ENCODE data around the gene PIEZO1. TPM values are rescaled to one million over a fixed set of nuclear protein-coding genes. Genes with fewer than 3 reads are reported as not detected.

Gene PIEZO1
- total and polyA plus RNA-seq, 9 of the 15 experiments (the other 6 are each of a cell fraction or from before 2014, with no cell fraction given) = 3.6 to 432 (median 131) TPM

DNA sequence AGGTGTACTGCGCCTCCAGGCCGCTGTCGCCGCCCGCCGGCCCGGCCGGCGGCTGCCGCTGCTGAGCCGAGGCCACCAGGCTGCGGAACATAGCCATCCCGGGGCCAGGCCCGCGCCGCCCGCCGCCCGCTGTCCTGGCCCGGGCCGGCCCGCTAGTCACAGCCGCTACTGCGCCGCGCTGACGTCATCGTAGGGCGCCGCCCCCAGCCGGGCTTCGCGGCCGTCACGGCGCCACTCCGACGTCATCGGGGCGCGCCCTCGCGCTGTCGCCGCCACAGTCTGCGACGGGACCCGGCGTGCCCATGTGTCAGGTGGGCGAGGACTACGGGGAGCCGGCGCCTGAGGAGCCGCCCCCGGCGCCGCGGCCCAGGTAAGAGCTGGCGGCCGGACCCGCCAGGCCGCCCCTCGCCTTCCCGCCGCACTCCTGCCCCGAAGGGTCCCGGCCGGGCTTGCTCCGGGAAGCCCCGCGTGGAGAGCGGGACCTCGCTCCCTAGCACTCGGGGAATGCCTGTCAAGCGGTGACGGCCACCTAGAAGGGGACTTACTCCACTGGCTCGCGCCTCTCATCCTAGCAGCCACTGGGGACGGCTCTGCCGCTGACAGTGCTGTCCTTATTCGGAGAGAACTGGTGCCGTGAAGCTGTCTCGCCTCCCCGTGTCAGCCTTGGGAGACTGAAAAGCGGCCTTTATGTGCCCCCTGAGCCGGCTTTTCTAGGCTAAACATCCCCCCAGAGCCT lies 78.6 kb downstream of the PIEZO1 start, which contains the start of the genes CTU2 and RNF166 (continued):
- TF ChIP-seq JUND (IDR thresholded peaks at IDR 0.05; ENCODE audit: borderline replicate concordance, low read depth, low read length) = peak; percentile 95
- peak; percentile 82; the same call in 2 of the 3 replicates for TF ChIP-seq JUND (tag; IDR thresholded peaks at IDR 0.05; ENCODE audit: borderline replicate concordance, low read depth, low read length)
- TF ChIP-seq, protein P1, sequence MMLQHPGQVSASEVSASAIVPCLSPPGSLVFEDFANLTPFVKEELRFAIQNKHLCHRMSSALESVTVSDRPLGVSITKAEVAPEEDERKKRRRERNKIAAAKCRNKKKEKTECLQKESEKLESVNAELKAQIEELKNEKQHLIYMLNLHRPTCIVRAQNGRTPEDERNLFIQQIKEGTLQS (IDR thresholded peaks at IDR 0.05) = peak; percentile 90
- TF ChIP-seq, protein P1 (CRISPR knock-in tag; conservative IDR thresholded peaks at IDR 0.05) = no peak
- TF ChIP-seq ZNF75A (CRISPR knock-in tag; IDR thresholded peaks at IDR 0.05) = peak; percentile 22; the same call in 1 of the 2 replicates
- TF ChIP-seq, protein P2, sequence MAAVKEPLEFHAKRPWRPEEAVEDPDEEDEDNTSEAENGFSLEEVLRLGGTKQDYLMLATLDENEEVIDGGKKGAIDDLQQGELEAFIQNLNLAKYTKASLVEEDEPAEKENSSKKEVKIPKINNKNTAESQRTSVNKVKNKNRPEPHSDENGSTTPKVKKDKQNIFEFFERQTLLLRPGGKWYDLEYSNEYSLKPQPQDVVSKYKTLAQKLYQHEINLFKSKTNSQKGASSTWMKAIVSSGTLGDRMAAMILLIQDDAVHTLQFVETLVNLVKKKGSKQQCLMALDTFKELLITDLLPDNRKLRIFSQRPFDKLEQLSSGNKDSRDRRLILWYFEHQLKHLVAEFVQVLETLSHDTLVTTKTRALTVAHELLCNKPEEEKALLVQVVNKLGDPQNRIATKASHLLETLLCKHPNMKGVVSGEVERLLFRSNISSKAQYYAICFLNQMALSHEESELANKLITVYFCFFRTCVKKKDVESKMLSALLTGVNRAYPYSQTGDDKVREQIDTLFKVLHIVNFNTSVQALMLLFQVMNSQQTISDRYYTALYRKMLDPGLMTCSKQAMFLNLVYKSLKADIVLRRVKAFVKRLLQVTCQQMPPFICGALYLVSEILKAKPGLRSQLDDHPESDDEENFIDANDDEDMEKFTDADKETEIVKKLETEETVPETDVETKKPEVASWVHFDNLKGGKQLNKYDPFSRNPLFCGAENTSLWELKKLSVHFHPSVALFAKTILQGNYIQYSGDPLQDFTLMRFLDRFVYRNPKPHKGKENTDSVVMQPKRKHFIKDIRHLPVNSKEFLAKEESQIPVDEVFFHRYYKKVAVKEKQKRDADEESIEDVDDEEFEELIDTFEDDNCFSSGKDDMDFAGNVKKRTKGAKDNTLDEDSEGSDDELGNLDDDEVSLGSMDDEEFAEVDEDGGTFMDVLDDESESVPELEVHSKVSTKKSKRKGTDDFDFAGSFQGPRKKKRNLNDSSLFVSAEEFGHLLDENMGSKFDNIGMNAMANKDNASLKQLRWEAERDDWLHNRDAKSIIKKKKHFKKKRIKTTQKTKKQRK (IDR thresholded peaks at IDR 0.05; ENCODE audit: borderline replicate concordance, low read depth, low read length) = no peak
- peak; percentile 36 to 47; a peak in 3 of 4 replicates for TF ChIP-seq SIX5 (IDR thresholded peaks at IDR 0.05; ENCODE audit: borderline replicate concordance in 1 of 2, insufficient read depth in 1 of 2, low read depth in 1 of 2, low read length in 2 of 2)
- TF ChIP-seq CSDE1 (IDR thresholded peaks at IDR 0.05) = peak in 1 of 2 experiments; percentile 87; a peak in 1 of 4 replicates
- TF ChIP-seq, protein P3, sequence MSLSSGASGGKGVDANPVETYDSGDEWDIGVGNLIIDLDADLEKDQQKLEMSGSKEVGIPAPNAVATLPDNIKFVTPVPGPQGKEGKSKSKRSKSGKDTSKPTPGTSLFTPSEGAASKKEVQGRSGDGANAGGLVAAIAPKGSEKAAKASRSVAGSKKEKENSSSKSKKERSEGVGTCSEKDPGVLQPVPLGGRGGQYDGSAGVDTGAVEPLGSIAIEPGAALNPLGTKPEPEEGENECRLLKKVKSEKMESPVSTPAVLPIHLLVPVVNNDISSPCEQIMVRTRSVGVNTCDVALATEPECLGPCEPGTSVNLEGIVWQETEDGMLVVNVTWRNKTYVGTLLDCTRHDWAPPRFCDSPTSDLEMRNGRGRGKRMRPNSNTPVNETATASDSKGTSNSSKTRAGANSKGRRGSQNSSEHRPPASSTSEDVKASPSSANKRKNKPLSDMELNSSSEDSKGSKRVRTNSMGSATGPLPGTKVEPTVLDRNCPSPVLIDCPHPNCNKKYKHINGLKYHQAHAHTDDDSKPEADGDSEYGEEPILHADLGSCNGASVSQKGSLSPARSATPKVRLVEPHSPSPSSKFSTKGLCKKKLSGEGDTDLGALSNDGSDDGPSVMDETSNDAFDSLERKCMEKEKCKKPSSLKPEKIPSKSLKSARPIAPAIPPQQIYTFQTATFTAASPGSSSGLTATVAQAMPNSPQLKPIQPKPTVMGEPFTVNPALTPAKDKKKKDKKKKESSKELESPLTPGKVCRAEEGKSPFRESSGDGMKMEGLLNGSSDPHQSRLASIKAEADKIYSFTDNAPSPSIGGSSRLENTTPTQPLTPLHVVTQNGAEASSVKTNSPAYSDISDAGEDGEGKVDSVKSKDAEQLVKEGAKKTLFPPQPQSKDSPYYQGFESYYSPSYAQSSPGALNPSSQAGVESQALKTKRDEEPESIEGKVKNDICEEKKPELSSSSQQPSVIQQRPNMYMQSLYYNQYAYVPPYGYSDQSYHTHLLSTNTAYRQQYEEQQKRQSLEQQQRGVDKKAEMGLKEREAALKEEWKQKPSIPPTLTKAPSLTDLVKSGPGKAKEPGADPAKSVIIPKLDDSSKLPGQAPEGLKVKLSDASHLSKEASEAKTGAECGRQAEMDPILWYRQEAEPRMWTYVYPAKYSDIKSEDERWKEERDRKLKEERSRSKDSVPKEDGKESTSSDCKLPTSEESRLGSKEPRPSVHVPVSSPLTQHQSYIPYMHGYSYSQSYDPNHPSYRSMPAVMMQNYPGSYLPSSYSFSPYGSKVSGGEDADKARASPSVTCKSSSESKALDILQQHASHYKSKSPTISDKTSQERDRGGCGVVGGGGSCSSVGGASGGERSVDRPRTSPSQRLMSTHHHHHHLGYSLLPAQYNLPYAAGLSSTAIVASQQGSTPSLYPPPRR (CRISPR knock-in tag; IDR thresholded peaks at IDR 0.05; ENCODE audit: borderline replicate concordance) = 0 out of 2 replicates have a peak, but pooled peaks have one; percentile 44
- TF ChIP-seq SIN3A (IDR thresholded peaks at IDR 0.05; ENCODE audit: borderline replicate concordance in 2 of 2, control insufficient read depth in 1 of 2, low read depth in 2 of 2, low read length in 2 of 2) = peak; percentile 100
- TF ChIP-seq, protein P4, sequence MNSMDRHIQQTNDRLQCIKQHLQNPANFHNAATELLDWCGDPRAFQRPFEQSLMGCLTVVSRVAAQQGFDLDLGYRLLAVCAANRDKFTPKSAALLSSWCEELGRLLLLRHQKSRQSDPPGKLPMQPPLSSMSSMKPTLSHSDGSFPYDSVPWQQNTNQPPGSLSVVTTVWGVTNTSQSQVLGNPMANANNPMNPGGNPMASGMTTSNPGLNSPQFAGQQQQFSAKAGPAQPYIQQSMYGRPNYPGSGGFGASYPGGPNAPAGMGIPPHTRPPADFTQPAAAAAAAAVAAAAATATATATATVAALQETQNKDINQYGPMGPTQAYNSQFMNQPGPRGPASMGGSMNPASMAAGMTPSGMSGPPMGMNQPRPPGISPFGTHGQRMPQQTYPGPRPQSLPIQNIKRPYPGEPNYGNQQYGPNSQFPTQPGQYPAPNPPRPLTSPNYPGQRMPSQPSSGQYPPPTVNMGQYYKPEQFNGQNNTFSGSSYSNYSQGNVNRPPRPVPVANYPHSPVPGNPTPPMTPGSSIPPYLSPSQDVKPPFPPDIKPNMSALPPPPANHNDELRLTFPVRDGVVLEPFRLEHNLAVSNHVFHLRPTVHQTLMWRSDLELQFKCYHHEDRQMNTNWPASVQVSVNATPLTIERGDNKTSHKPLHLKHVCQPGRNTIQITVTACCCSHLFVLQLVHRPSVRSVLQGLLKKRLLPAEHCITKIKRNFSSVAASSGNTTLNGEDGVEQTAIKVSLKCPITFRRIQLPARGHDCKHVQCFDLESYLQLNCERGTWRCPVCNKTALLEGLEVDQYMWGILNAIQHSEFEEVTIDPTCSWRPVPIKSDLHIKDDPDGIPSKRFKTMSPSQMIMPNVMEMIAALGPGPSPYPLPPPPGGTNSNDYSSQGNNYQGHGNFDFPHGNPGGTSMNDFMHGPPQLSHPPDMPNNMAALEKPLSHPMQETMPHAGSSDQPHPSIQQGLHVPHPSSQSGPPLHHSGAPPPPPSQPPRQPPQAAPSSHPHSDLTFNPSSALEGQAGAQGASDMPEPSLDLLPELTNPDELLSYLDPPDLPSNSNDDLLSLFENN (IDR thresholded peaks at IDR 0.05; ENCODE audit: low read depth in 2 of 2, low read length in 2 of 2) = peak in 1 of 2 experiments; percentile 62; a peak in 1 of 4 replicates
